Posterior vena cava (tissue), 2 donors: Measurements from ENCODE around the gene STK10. TPM values are rescaled to one million over a fixed set of nuclear protein-coding genes. Genes with fewer than 3 reads are reported as not detected.

Experiments
- DNase-seq: peaks from one replicate; pipeline ENCODE4 v3.0.0-alpha.2; 2020; ENCODE audit warnings: low spot score
- intact Hi-C, 2 donors: fragments of 100-400 bp; cut with DNase I; formaldehyde crosslinking; loops; one replicate each; pipeline versions ENCODE4 v1.14.1 to v1.14.2; 2022 to 2023
- total RNA-seq, 2 donors: library from RNA; stranded (reverse); fragmentation: NEBNext Ultra II Directional; extraction: Animal tissue kit (Norgen Biotek cat#: 25700); gene quantifications; one replicate each; pipeline ENCODE4 v1.2.1, GENCODE V29; 2021
- donor health status: DM: yes; HTN: yes; CAD: no.
- donor health status: DM: yes; HTN: yes; CAD: no.

The STK10 gene
- total RNA-seq, 2 donors from 2014 or later = 25.2 to 33.6 TPM

DNA sequence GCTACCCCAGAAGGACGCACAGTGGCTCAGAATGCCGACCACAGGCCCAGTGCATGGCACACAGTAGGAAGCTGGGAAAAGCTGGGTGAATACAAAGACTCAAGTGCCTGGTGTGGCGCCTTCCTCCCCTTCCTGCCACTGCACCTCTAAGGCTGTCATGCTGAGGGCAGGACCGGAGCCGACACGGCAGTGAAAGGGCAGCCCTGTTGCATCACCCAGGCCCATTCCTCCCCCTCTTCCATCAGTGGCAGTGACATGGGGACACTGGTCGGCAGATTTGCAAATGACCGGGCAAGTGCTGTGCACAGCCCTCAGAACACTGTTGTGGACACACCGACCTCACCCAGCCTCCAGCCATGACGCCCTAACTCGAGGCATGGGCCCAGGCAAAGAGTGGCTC lies 84.0 kb downstream of the STK10 start:
- DNase-seq = peak; percentile 70
- intact Hi-C loops = loop anchor here (10.0 kb wide), 1 partner anchor 181 kb away; the partner anchor contains the start of gene UBTD2 (in 2 of the 2)

DNA sequence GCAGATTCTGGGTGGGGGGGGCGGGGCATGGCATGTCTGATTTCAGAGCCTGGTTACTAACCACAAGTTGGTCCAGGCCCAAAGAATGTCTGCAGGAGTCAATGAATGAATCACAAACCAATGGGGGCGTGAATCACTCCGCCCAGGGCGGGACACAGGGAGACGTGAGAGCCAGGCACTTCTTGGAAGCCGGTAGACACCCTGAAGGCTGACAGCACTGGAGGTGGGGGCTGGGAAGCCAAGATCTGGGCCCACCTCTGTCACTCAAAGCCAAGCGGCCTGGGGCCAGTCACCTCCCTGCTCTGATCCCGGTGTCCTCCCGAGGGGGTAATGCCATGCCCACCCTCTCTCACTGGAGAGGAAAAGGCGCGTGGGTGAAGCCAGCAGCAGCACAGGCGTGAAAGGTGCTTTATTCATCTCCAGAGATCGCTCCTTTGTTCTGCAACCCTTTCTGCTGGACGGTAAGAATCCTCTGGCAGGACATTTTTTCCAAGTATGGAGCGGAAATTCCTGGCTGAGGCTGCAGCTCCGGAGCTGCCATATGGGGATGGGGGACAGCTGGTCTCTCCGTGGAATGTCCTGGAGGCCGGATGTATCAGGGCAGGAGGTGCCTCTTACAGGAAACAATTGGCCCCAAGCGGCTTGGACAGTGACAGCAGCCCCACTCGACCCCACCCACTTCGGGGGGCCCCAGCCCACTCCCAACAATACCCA lies 85.0 kb downstream of the STK10 start:
- DNase-seq = peak; percentile 92
- intact Hi-C loops = loop anchor here (10.0 kb wide), 1 partner anchor 182 kb away; the partner anchor contains the start of gene UBTD2 (in 2 of the 2)

DNA sequence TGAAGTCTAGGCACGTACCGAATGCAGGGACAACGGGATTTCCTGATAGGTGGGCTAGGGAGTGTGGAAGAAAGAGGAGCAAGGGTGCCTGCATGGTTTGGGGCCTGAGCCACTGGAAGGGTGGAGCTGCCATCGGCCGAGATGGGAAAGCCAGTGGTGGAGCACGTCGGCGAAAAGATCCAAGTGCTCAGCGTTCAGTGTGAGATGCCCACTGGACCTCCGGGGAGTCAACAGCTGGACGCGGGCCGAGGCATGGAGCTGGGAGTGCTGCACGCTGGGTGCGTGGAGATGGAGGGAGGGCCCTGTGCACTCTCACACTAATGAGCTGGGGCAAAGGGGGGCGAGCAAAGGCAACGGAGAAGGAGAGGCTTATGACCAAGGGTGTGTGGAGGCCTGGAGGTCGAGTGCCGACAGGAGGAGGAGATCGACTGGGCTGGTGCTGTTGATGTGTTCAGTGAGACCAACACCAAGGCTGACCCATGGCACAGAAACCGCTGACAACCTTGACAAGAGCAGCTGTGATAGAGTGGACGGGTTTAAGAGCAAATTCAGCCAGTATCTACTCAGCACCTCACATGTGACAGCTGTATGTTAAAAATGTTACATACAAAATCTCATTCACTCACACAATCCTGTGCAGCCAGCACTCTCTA lies 85.7 kb downstream of the STK10 start:
- peak; percentile 80 for DNase-seq
- intact Hi-C loops = loop anchor here (10.0 kb wide), 1 partner anchor 182 kb away; the partner anchor contains the start of gene UBTD2 (in 2 of the 2)

DNA sequence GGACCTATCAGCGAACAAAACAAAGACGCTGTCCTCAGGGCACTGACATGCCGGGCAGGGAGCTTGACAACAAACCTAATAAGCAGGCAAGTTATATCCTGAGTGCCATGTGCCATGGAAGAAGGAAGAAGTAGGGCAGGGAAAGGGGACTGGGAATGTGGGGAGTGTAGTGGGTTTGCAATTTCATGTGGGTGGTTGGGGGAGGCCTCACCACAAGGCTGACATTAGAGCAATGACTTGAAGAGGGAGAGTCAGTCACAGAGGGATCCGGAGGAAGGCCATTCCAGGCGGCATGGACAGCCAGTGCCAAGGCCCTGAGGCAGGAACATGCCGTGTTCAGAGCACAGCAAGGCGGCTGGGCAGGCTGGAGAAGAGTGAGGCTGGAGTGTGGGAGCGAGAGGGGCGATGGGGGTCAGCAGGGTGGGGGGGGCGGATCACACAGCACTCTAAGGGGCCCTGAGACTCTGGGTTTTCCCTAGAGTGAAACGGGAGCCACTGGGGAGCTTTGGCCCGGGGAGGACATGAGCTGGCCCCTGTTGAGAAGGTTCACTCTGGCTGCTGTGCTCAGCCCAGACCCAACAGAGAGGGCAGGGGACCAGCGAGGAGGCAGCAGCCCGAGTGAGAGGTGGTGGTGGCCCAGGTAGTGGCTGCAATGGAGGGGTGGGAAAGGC lies 86.3 kb downstream of the STK10 start:
- intact Hi-C loops = loop anchor here (10.0 kb wide), 1 partner anchor 183 kb away; the partner anchor contains the start of gene UBTD2 (in 2 of the 2)

DNA sequence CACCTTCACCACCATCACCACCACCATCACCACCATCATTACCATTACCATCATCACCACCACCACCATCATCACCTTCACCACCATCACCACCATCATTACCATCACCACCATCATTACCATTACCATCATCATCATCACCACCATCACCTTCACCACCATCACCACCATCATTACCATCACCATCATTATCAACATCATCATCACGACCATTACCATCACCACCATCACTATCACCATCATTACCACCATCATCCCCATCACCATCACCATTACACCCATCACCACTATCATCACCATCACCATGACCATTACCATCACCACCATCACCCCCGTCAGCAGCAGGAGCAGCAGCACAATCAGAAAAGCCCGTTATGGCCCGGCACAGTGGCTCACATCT lies 89.1 kb downstream of the STK10 start:
- intact Hi-C loops = no loop called here
- no peak for DNase-seq

More for the DNA sequence above, 86.3 kb downstream of the STK10 start:
- DNase-seq = peak; percentile 67

DNA sequence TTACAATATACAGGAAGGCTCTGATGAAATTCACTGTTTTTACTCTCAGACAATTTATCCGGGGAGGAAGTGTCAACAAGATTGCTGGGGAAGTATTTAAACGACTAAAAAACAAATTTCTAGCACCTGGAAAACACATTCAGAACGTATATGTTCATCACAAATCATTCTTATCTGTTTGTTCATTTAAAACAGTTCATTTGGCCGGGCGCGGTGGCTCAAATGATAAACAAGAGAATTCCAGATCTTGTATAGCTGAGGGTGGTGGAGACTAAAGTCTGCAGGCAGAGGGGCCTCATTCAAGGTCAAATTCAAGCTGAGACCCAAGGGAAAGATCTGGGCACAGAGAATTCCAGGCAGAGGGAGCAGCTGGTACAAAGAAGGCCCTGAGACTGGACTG lies 90.0 kb downstream of the STK10 start:
- intact Hi-C loops = no loop called here
- peak; percentile 28 for DNase-seq

DNA sequence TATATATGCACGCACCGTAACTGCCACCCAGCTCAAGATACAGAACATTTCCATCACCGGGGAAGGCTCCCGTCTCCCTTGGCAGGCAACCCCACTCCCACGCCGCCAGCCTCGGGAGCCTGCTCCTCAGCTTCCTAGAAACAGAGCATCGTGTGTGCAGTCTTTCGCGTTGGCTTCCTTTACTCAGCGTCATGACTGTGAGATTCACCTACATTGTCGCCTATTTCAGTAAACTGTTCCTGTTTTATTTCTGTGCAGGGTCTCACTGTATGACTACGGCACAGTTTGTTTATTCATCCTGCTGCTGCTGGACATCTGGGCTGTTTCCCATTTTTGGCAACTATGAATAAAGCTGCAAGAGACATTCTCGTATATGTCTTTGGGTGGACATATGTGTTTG lies 90.7 kb downstream of the STK10 start:
- DNase-seq = peak; percentile 72
- intact Hi-C loops = no loop called here

DNA sequence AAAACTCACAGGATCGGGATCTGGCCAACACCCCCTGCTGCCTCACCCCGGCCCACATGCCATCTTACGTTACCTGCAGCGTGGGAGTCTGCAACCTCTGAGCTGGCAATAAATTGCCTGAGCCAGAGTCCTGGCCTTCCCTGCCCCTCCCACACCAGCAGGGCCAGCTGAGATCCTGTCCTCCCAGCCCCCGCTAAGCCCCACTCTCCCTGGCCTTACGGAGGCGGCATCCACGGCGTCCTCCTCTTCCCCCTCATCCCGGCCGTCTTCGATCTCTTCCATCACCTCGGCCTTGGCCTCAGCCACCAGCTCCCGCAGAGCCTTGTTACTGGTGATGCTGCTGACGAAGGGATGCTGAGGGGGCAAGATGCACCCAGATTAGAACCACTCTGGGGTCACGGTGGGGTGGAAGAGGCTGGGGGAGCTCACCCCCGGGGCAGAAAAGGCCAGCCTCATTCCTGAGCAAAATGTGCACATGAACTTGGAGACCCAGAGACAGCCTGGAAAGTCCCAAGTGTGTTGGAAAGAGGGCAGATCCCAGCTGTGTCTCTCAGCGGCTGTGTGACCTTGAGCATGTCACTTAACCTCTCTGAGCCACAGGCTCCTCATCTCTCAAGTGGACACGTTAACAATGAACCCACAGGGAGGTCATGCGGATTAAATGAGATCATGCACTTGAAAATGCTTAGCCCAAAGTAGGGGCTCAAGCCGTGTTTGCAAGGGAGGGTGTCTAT lies 91.7 kb downstream of the STK10 start:
- intact Hi-C loops = no loop called here
- DNase-seq = peak; percentile 51

DNA sequence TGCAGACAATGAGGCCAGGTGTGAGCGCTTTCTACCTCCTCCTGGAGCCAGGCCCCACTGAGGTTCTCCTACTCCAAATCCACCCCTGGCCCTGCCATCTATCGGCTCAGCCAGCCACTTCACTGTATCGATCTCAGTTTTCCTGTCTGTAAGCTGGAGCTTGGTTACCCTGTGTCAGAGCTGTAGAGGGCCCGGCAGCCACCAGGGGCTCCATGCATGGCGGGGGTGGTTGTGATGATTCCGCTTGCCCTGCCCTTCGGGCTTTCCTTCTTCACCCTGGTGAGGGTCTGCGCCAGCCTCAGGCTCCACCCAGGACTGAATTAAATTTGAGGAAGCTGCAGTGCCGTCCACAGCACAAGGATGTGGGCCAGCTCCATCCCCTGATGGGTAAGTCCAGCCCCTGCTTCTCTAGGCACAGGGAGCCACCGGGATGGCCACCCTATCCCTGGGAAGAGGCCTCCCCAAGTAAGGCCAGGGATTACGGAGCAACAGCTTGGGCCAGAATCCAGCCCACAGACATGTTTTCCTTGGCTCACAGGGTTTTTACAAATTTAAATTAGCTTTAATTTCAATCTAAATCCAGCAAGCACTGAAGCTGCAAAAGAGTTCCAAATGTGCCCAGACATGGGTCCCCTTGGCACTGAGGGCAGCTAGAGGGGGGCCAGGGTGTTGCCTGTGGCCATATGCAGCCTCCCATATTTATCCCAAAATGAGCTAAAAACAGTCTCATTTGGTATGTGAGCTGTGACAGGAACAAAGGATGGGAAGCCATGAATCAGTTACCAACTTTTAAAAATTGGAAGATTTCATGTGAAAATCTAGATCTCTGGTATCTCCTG lies 92.4 kb downstream of the STK10 start:
- peak; percentile 59 for DNase-seq

DNA sequence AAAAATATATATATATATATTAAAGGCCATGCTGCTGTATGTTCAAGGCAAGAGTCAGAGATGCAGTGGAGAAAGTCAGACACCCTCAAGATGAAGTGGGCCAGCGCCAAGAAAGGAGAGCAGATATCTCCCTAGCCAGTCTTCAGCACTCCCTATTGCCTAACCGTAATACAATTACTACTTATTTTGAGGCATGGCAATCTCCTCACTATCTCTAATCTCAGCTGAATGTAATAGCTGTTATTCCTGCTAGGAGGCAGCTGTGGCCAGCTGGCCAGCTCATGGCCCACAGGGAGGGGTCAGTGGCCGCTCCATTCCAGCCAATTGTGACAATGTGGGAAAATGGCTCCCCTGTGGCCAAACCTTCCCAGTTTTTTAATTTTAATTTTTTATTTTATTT lies 94.1 kb downstream of the STK10 start:
- no peak for DNase-seq
- intact Hi-C loops = no loop called here

More for the DNA sequence above, 92.4 kb downstream of the STK10 start:
- intact Hi-C loops = no loop called here

DNA sequence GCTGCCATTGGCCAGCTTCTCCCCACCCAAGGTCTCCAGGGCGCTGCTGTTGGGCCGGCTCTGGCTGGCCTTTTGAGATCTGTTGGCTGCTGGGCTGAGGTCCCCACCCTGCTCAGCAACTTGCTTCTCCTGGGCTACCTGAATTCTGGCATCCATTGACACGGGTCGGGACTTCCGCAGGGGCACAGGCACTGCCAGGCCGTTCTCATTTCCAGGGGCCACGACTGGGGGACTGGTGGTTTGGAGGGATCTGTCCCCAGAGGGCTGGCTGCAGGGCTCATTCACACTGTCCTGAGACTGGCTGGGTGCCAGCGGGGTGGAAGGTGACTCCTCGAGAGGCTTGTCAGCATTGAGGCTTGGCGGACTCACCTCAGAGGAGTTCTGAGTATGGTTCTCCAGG lies 94.5 kb downstream of the STK10 start:
- intact Hi-C loops = no loop called here
- DNase-seq = no peak

DNA sequence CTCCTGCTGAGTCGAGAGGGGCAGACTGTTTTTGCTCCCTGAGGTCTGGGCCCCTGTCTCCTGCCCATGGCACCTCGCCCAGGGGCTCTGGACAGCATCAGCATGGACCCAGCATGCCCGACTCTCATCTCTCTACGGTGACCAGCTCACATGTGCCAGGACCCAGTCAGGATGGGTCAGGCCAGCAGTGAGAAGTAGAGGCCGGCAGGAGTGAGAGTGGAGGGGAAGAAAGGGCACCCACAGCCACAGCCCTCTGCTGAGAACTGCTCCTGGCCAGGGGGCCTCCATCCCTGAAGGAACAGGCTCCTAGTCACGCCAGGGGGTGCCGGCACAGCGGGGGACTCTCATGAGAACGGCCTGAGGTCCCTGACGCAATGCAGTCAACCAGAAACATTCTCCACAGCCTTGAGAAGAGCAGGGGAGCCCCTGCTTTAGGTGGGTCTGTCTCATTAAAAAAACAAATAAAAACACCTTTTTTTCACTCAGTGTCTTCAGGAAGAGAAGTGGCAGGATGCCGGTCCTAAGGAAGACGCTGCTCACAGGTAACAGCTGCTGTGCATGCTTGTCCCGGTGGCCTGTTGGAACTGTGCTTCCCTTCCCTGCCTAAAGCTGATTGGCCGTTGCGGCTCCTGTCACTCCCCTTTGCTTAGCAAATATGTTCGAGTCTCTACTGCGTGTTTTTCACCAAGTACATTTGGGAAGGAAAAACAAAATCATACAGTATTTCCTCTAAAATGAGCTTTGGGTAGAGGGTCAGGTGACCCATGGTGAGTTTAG lies 95.9 kb downstream of the STK10 start:
- intact Hi-C loops = no loop called here
- no peak for DNase-seq

DNA sequence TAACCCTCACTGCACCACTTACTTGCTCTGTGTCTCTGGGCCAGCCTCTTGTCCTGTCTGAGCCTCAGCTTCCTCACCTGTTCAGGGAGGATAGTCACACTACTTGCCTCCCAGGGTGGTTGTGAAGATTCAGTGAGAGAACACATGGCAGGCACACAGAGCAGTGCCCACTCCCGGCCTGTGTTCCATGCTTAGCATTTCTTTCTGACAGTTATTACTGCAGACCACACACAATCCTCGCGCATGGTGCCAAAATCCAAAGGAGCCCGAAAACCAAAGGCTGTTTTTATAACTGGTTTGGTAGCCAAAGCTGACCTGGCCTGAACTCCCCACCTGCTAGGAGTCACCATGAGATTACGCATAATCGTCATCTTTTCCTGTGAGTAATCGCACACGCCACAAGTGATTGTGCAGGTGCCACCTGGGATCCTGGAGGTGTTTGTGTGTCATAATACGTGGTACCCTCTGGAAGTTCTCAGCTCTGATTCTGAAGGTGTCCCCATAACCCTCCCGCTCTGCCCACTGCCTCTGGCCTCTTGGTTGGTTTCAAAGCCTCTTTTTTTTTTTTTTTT lies 97.0 kb downstream of the STK10 start:
- no peak for DNase-seq
- intact Hi-C loops = no loop called here

DNA sequence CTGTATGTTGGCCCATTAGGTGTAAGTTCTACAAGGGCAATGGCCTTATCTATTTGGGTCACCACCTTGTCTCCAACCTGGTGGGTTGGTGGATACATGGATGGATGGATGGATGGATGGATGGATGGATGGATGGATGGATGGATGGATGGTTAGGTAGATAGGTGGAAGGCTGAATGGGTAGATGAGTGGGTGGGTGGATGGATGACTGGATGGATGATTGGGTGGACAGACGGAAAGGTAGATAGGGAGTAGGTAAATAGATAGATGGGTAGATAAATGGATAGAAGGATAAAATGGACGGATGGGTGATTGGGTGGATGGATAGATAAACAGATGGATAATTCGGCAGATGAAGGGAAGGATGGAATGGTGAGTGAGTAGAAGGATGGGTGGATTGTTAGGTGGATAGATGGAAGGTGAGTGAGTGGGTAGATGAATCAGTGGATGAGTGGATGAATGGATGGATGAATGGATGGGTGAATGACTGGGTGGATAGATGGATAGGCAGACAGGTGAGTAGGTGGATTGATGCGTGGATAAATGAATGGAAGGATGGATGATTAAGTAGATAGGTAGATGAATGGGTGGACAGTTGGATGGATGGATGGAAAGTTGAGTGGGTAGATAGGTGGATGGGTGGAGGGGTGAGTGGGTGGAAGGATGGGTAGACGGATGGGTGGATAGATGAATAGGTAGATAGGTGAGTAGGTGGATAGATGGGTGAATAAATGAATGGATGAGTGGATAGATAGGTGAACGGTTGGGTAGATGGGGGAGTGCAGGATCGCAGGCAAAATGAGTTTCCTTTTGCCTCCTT lies 98.5 kb downstream of the STK10 start:
- intact Hi-C loops = no loop called here
- no peak for DNase-seq

DNA sequence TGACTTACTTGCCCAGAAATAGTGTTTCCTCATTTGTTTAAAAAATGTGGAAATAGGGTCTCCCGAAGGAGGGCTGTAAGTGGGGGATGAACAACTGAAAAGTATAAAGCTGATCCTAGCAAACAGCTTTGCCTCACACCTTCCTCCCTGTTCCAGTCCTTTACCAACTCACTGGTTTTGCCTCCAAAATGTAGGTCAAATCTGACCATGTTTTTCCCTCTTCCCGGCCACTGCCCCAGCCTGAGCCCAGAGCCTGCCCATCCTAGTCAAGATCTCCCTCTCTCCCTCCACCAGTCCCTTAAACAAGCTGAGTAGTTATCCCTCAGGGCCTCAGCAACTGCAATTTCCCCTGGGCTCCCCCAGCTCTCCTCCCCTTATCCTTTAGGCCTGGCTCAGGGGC lies 99.2 kb downstream of the STK10 start:
- intact Hi-C loops = no loop called here
- DNase-seq = no peak

DNA sequence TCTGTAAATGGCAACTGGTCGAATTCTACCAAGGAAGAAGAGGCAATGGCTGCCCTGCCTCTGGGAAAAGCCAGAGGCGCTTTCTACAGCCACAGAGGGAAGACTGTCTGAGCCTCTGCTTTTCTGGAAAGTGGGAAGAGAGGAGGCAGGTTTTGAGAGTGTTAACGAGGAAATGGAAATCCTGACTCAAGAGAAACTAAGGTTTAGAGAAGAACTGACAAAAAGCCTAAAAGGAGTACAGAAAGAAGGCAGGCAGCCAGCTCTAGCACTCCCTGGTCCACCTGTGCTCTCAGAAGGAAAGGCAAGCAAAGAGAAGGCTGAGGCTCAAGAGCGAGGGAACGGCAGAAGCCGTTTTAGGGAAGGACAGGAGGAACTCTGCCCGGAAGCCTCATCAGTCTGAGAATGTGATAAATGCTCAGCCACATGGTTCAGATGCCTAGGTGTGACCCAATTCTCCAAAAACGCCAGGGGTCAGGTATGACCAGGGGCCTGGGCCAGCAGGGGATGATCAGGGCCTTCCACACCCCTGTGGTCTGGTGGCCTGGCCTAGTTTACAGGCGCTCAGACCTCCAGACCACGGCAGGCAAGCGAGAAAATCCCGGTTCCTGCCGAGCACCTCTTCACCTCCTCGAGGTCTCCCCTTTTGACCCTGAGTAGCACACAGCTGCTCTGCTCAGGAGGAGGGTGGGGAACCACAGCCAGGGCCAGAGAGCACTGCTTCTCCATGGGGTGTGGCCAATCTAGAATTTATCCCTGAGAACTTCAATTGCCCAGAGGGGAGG lies 101.6 kb downstream of the STK10 start:
- DNase-seq = no peak
- intact Hi-C loops = no loop called here
